Naive thymus-derived CD4-positive, alpha-beta T cell (primary cell): ENCODE results near the gene FHL3. TPM values are rescaled to one million over a fixed set of nuclear protein-coding genes. Genes with fewer than 3 reads are reported as not detected.
"Not testable (repeated sequence)": the region's sequence is repeated elsewhere in the genome, so short reads cannot be mapped to it uniquely, and the experiment has no call there.

Experiments
- ATAC-seq: fragments of 150-1000 bp; cut with Tn5 transposase; 2 replicates; pipeline ENCODE4 v1.10.0; 2021; ENCODE audit warnings: mild to moderate bottlenecking, moderate library complexity
- CTCF ChIA-PET: fragments of 350-600 bp; sonication (Branson Sonifier 250); formaldehyde crosslinking; loops from one replicate; lab custom pipeline; 2021; ENCODE audit warnings: antibody characterized with exemption; lab: Charles Lee
- POLR2A ChIA-PET: fragments of 350-600 bp; sonication (Branson Sonifier 250); formaldehyde crosslinking; loops from one replicate; lab custom pipeline; 2021; ENCODE audit warnings: antibody characterized with exemption, inconsistent platforms; lab: Charles Lee
- DNase-seq, 9 donors: peaks; one replicate each; pipeline versions ENCODE4 v3.0.0 to v3.0.0-alpha.2; 2020 to 2022; ENCODE audit warnings: mixed read lengths in 1 of 9
- H3K27ac ChIP-seq: one replicate; pipeline ENCODE4 v1.7.0; 2013; ENCODE audit warnings: mild to moderate bottlenecking, low read depth, low read length, moderate library complexity
- H3K27me3 ChIP-seq, 2 donors: one replicate each; pipeline ENCODE4 v1.7.0; 2013; ENCODE audit warnings: low read length in 2 of 2, mild to moderate bottlenecking in 2 of 2, moderate library complexity in 2 of 2; ENCODE audit not compliant: control insufficient read depth in 2 of 2, insufficient read depth in 2 of 2
- H3K36me3 ChIP-seq, 3 experiments: 1 replicate in 2 of 3; 2 replicates in 1 of 3; pipeline ENCODE4 v1.7.0; 2013; ENCODE audit warnings: low read length in 3 of 3, mild to moderate bottlenecking in 3 of 3, moderate library complexity in 1 of 3; ENCODE audit not compliant: insufficient read depth in 3 of 3, control insufficient read depth in 2 of 3
- H3K4me1 ChIP-seq, 2 donors: one replicate each; pipeline ENCODE4 v1.7.0; 2013; ENCODE audit warnings: low read length in 2 of 2, mild to moderate bottlenecking in 2 of 2, moderate library complexity in 1 of 2; ENCODE audit not compliant: control insufficient read depth in 2 of 2, insufficient read depth in 2 of 2
- H3K4me3 ChIP-seq: 2 replicates; pipeline ENCODE4 v1.7.0; 2013; ENCODE audit warnings: mild to moderate bottlenecking, low read length
- H3K9me3 ChIP-seq, 3 experiments: 1 replicate in 2 of 3; 2 replicates in 1 of 3; pipeline ENCODE4 v1.7.0; 2013; ENCODE audit warnings: low read length in 3 of 3; ENCODE audit not compliant: control insufficient read depth in 2 of 3
- H3K27ac Mint-ChIP-seq, 9 donors: one replicate each; pipeline ENCODE4 v1.8.0; 2020 to 2022; ENCODE audit warnings: mixed read lengths in 9 of 9, mild to moderate bottlenecking in 8 of 9, moderate library complexity in 5 of 9, inconsistent platforms in 2 of 9
- H3K27me3 Mint-ChIP-seq, 5 donors: one replicate each; pipeline ENCODE4 v1.8.0; 2021 to 2022; ENCODE audit warnings: mixed read lengths in 5 of 5, mild to moderate bottlenecking in 1 of 5
- H3K36me3 Mint-ChIP-seq, 5 donors: one replicate each; pipeline ENCODE4 v1.8.0; 2020 to 2022; ENCODE audit warnings: mixed read lengths in 5 of 5, mild to moderate bottlenecking in 3 of 5, inconsistent platforms in 1 of 5
- H3K4me1 Mint-ChIP-seq, 7 donors: one replicate each; pipeline ENCODE4 v1.8.0; 2020 to 2022; ENCODE audit warnings: mixed read lengths in 7 of 7, mild to moderate bottlenecking in 3 of 7, inconsistent platforms in 1 of 7
- H3K4me3 Mint-ChIP-seq, 10 donors: one replicate each; pipeline ENCODE4 v1.8.0; 2020 to 2022; ENCODE audit warnings: mild to moderate bottlenecking in 10 of 10, mixed read lengths in 10 of 10, moderate library complexity in 6 of 10, inconsistent platforms in 2 of 10
- H3K9me3 Mint-ChIP-seq, 11 donors: one replicate each; pipeline ENCODE4 v1.8.0; 2020 to 2022; ENCODE audit warnings: mixed read lengths in 11 of 11, mild to moderate bottlenecking in 4 of 11, inconsistent platforms in 1 of 11, moderate library complexity in 1 of 11
- intact Hi-C, 2 donors: fragments of 100-400 bp; cut with micrococcal nuclease; formaldehyde crosslinking; loops; one replicate each; pipeline ENCODE4 v1.15.1; 2023
- polyA plus RNA-seq, 2 donors: library from polyadenylated mRNA; unstranded; fragments of 300-500 nt; fragmentation: Illumina TruSeq; gene quantifications; one replicate each; pipeline ENCODE4 v1.2.3, GENCODE V29; 2021
- total RNA-seq, 6 experiments: library from RNA in 5 of 6; stranded (reverse) in 5 of 6; gene quantifications; 1 replicate in 5 of 6; 2 replicates in 1 of 6; pipeline ENCODE4 v1.2.3 and lab custom pipeline; 2021 to 2026

The FHL3 gene
- total and polyA plus RNA-seq, 7 experiments from 2014 or later, result 2.9 to 19.0 (median 8.6) TPM

DNA sequence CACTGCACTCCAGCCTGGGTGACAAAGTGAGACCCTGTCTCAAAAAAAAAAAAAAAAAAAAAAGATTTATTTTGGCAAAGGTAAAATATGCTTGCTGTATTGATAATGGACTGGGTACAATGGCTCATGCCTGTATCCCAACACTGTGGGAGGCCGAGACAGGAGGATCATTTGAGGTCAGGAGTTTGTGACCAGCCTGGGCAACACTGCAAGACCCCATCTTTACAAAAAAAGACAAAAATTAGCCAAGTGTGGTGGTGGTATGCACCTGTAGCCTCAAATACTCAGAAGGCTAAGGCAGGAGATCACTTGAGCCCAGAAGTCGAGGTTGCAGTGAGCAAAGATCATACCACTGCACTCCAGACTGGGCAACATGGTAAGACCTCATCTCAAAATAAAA is 21.8 kb downstream of the FHL3 start:
- Mint-ChIP-seq H3K27ac (peak overlapping the region in 2 of 9 donors; percentile 48 to 55), H3K4me3 (no peak overlapping the region), H3K4me1 (peaks cover 8 to 20% (median 12%) of the 10 kb centered on the region in 7 donors), H3K27me3 (no peaks in the 10 kb centered on the region), H3K9me3 (no peaks in the 10 kb centered on the region), H3K36me3 (peaks cover 5 to 47% (median 35%) of the 10 kb centered on the region in 5 donors)
- H3K4me1 ChIP-seq, result peaks cover 4 to 12% of the 10 kb centered on the region in 2 donors
- H3K27ac ChIP-seq, result no peak overlapping the region
- no peak overlapping the region for H3K4me3 ChIP-seq
- intact Hi-C loops, result no loop called here
- POLR2A ChIA-PET, result no interaction called here
- DNase-seq, result no peak
- H3K9me3 ChIP-seq, result no peaks in the 10 kb centered on the region
- ATAC-seq, result no peak
- CTCF ChIA-PET, result no interaction called here
- peaks cover 35 to 89% (median 45%) of the 10 kb centered on the region in 3 experiments for H3K36me3 ChIP-seq
- H3K27me3 ChIP-seq, result no peaks in the 10 kb centered on the region

DNA sequence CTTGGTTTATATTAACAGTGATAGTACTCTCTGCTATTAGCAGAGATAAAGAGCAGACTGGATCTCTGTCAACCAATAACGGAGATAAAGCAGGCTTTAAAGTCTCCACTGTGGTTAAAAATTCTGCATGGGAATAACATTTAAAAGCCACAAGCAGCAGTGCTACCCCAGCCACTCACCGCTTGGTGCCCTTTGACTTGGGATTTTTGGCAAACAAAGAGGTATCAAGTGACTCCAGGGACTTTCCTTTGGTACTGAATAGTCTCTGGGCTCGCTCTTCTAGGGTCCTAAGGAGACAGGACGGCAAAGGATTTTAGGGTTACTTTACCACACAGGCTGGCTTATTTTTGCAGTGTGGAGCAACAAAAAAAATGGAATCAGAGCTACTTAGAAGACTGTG is 26.8 kb downstream of the FHL3 start:
- Mint-ChIP-seq H3K4me3 (no peak overlapping the region), H3K27ac (no peak overlapping the region), H3K36me3 (peaks cover 19 to 63% (median 49%) of the 10 kb centered on the region in 5 donors), H3K27me3 (no peaks in the 10 kb centered on the region), H3K9me3 (peaks cover 0 to 4% (median 0%) of the 10 kb centered on the region in 11 donors), H3K4me1 (peaks cover 0 to 10% (median 2%) of the 10 kb centered on the region in 7 donors)
- no peak for DNase-seq
- H3K36me3 ChIP-seq, result peaks cover 29 to 86% (median 39%) of the 10 kb centered on the region in 3 experiments
- no peaks in the 10 kb centered on the region for H3K4me1 ChIP-seq
- intact Hi-C loops, result no loop called here
- ChIA-PET POLR2A (no interaction called here), CTCF (no interaction called here)
- no peaks in the 10 kb centered on the region for H3K27me3 ChIP-seq
- H3K9me3 ChIP-seq, result no peaks in the 10 kb centered on the region
- no peak overlapping the region for H3K27ac ChIP-seq
- H3K4me3 ChIP-seq, result no peak overlapping the region
- ATAC-seq, result no peak

DNA sequence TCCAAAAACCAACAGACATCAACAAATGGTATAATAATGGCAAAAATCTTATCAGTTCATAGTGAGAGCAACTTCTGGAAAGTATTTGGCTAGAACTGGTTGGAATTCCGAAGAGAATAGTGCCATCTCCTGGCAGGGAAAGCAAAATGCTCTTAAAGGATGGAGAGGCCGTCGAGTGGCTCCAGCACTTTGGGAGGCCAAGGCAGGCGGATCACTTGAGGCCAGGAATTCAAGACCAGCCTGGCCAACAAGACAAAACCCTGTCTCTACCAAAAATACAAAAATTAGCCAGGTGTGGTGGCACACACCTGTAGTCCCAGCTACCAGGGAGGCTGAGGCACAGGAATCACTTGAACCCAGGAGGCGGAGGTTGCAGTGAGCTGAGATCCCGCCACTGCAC is 30.2 kb downstream of the FHL3 start:
- H3K4me1 ChIP-seq, H3K4me3 Mint-ChIP-seq, POLR2A ChIA-PET, H3K27me3 ChIP-seq, H3K4me3 ChIP-seq, H3K27ac Mint-ChIP-seq, H3K9me3 ChIP-seq, H3K27ac ChIP-seq, CTCF ChIA-PET, H3K9me3 Mint-ChIP-seq, H3K27me3 Mint-ChIP-seq, ATAC-seq: not testable (repeated sequence)
- Mint-ChIP-seq H3K4me1 (peaks cover 2 to 36% (median 15%) of the 10 kb centered on the region in 7 donors), H3K36me3 (peaks cover 22 to 75% (median 51%) of the 10 kb centered on the region in 5 donors)
- DNase-seq, result peak in 1 of 9 donors; percentile 25
- H3K36me3 ChIP-seq, result peaks cover 19 to 58% (median 27%) of the 10 kb centered on the region in 3 experiments
- intact Hi-C loops, result loop anchor here (1.0 kb wide), 1 partner anchor 85 kb away; no protein-coding TSS in a partner anchor

DNA sequence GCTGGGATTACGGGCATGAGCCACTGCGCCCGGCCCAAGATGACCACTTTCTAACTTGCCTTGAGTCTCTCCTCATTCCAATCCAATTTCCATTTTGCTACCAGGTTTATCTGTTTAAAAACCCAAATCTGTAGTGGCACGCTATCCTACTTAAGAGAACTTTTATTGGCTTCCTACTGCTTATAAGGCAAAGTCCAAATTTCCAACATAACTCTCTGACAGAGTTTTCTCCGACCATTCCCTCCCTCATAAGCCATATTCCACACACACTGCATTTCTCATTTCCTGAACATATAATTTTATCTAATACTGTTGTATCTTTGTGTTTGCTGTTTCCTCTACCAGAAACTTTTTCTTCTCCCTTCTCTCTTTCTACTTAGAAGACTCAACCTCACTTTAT is 30.7 kb downstream of the FHL3 start:
- peaks cover 15 to 58% (median 25%) of the 10 kb centered on the region in 3 experiments for H3K36me3 ChIP-seq
- CTCF ChIA-PET, result no interaction called here

DNA sequence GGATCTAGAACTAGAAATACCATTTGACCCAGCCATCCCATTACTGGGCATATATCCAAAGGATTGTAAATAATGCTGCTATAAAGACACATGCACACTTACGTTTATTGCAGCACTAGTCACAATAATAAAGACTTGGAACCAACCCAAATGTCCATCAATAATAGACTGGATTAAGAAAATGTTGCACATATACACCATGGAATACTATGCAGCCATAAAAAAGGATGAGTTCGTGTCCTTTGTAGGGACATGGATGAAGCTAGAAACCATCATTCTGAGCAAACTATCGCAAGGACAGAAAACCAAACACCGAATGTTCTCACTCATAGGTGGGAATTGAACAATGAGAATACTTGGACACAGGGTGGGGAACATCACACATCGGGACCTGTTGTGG is 31.6 kb downstream of the FHL3 start:
- peaks cover 24 to 74% (median 46%) of the 10 kb centered on the region in 5 donors for H3K36me3 Mint-ChIP-seq
- POLR2A ChIA-PET, H3K27me3 ChIP-seq, CTCF ChIA-PET, DNase-seq, H3K9me3 ChIP-seq, H3K9me3 Mint-ChIP-seq, ATAC-seq, H3K27ac ChIP-seq, H3K4me3 Mint-ChIP-seq, intact Hi-C loops, H3K27me3 Mint-ChIP-seq, H3K4me1 ChIP-seq, H3K4me3 ChIP-seq: not testable (repeated sequence)
- H3K4me1 Mint-ChIP-seq, result peaks cover 2 to 36% (median 15%) of the 10 kb centered on the region in 7 donors
- peak overlapping the region in 1 of 9 donors; percentile 40 for H3K27ac Mint-ChIP-seq
- peaks cover 15 to 58% (median 25%) of the 10 kb centered on the region in 3 experiments for H3K36me3 ChIP-seq

More for the DNA sequence above, 30.7 kb downstream of the FHL3 start:
- Histone ChIP-seq H3K4me1 (no peaks in the 10 kb centered on the region), H3K4me3 (no peak overlapping the region), H3K27me3 (no peaks in the 10 kb centered on the region), H3K27ac (no peak overlapping the region), H3K9me3 (no peaks in the 10 kb centered on the region)
- Mint-ChIP-seq H3K4me1 (peaks cover 2 to 36% (median 15%) of the 10 kb centered on the region in 7 donors), H3K27me3 (no peaks in the 10 kb centered on the region), H3K9me3 (peaks cover 0 to 4% (median 0%) of the 10 kb centered on the region in 11 donors), H3K4me3 (no peak overlapping the region), H3K36me3 (peaks cover 22 to 75% (median 49%) of the 10 kb centered on the region in 5 donors), H3K27ac (no peak overlapping the region)
- ATAC-seq (no peak), DNase-seq (no peak)
- POLR2A ChIA-PET, result no interaction called here
- intact Hi-C loops, result no loop called here

DNA sequence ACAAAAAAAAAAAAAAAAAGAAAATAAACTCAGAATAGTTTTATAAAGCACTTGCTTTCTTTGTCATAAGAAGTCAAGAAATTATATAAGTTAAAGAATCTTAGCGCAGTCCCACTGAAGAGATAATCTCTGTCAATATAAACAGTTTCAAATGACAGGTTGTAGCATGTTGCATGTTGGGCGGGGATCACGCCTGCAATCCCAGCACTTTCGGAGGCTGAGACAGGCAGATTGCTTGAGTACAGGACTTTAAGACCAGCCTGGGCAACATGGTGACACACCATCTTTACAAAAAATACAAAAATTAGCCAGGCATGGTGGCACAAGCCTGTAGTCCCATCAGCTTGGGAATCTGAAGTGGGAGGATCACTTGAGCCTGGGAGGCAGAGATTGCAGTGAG is 40.0 kb downstream of the FHL3 start:
- ChIA-PET CTCF (no interaction called here), POLR2A (no interaction called here)
- H3K27ac ChIP-seq, result no peak overlapping the region
- DNase-seq (no peak), ATAC-seq (no peak)
- no peak overlapping the region for H3K27ac Mint-ChIP-seq
- intact Hi-C loops, result no loop called here
- no peaks in the 10 kb centered on the region for H3K27me3 Mint-ChIP-seq
- H3K27me3 ChIP-seq, result no peaks in the 10 kb centered on the region
- H3K36me3 Mint-ChIP-seq, result peaks cover 11 to 43% (median 23%) of the 10 kb centered on the region in 5 donors
- H3K9me3 Mint-ChIP-seq, result no peaks in the 10 kb centered on the region
- no peaks in the 10 kb centered on the region for H3K9me3 ChIP-seq
- no peak overlapping the region for H3K4me3 ChIP-seq
- H3K4me3 Mint-ChIP-seq, result no peak overlapping the region
- H3K4me1 Mint-ChIP-seq, result peaks cover 0 to 1% (median 0%) of the 10 kb centered on the region in 7 donors
- no peaks in the 10 kb centered on the region for H3K4me1 ChIP-seq
- peaks cover 9 to 60% (median 20%) of the 10 kb centered on the region in 3 experiments for H3K36me3 ChIP-seq

DNA sequence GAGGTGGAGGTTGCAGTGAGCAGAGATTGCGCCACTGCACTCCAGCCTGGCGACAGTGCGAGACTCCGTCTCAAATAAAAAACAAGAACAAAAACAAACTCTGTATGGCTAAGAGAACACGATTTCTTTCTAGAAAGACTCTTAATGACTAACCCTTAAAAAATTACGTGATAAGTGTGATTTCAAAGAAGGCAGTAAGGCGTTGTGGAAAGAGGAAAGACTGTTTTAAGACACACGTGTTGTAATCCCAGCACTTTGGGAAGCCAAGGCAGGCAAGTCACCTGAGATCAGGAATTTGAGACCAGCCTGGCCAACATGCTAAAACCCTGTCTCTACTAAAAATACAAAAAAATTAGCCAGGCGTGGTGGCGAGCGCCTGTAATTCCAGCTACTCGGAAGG is 41.2 kb downstream of the FHL3 start:
- H3K9me3 ChIP-seq, H3K27me3 ChIP-seq, DNase-seq, H3K4me3 ChIP-seq, H3K27ac Mint-ChIP-seq, H3K27me3 Mint-ChIP-seq, POLR2A ChIA-PET, intact Hi-C loops, H3K9me3 Mint-ChIP-seq, H3K4me1 Mint-ChIP-seq, CTCF ChIA-PET, ATAC-seq, H3K27ac ChIP-seq, H3K4me1 ChIP-seq, H3K4me3 Mint-ChIP-seq: not testable (repeated sequence)
- peaks cover 6 to 61% (median 18%) of the 10 kb centered on the region in 3 experiments for H3K36me3 ChIP-seq
- peaks cover 11 to 40% (median 23%) of the 10 kb centered on the region in 5 donors for H3K36me3 Mint-ChIP-seq
